Mucosa of descending colon (tissue), 3 donors: ENCODE results near the gene ATP10B. TPM values are rescaled to one million over a fixed set of nuclear protein-coding genes. Genes with fewer than 3 reads are reported as not detected.

ENCODE experiments used
- ATAC-seq: fragments of 200-7000 bp; cut with Tn5 transposase; one replicate; pipeline ENCODE4 v1.9.1; 2020; ENCODE audit warnings: mild to moderate bottlenecking, moderate library complexity
- DNase-seq, 3 donors: peaks; one replicate each; pipeline ENCODE4 v3.0.0-alpha.2; 2020
- H3K36me3 ChIP-seq: fragments of 200-600 bp; one replicate; pipeline ENCODE4 v1.8.0; 2021; ENCODE audit warnings: low read depth, mild to moderate bottlenecking
- H3K4me1 ChIP-seq: fragments of 200-600 bp; one replicate; pipeline ENCODE4 v1.8.0; 2021; ENCODE audit warnings: low read depth, mild to moderate bottlenecking
- H3K4me3 ChIP-seq: fragments of 200-600 bp; one replicate; pipeline ENCODE4 v1.8.0; 2021; ENCODE audit warnings: mild to moderate bottlenecking
- H3K9me3 ChIP-seq: fragments of 200-600 bp; one replicate; pipeline ENCODE4 v1.8.0; 2021; ENCODE audit warnings: mild to moderate bottlenecking
- intact Hi-C, 2 donors: fragments of 100-400 bp; cut with DNase I in 1 of 2; cut with micrococcal nuclease in 1 of 2; formaldehyde crosslinking; loops; one replicate each; pipeline versions ENCODE4 v1.11.0 to v1.11.1; 2022; cut with DNase I, micrococcal nuclease
- total RNA-seq, 3 donors: library from RNA; stranded (reverse); fragmentation: NEBNext Ultra II Directional in 2 of 3; extraction: Animal tissue kit (Norgen Biotek cat#: 25700) in 2 of 3; gene quantifications; one replicate each; pipeline versions ENCODE4 v1.2.1 to v1.2.4, GENCODE V29; 2021 to 2023
- TF ChIP-seq, protein P1 (sequence below): fragments of 200-600 bp; IDR thresholded peaks from one replicate; pipeline ENCODE4 v1.8.0; 2022; ENCODE audit warnings: antibody characterized with exemption, mild to moderate bottlenecking
- donor health status: DM: no; HTN: no; CAD: no; lungs with moderate emphysema.
- donor health status: DM: no; HTN: no; CAD: no.
- donor health status: DM: no; HTN: yes; CAD: no.

Gene ATP10B
- total RNA-seq, 3 donors from 2014 or later = 112 to 265 (median 211) TPM

GRCh38 chr5:160619381-160619780 lies 232.6 kb downstream of the ATP10B start:
- ATAC-seq = peak; percentile 53
- H3K36me3 ChIP-seq = no peaks in the 10 kb centered on the region
- H3K4me1 ChIP-seq = peaks cover 13% of the 10 kb centered on the region
- intact Hi-C loops = no loop called here
- H3K9me3 ChIP-seq = no peaks in the 10 kb centered on the region
- H3K4me3 ChIP-seq = no peak overlapping the region
- TF ChIP-seq, protein P1, sequence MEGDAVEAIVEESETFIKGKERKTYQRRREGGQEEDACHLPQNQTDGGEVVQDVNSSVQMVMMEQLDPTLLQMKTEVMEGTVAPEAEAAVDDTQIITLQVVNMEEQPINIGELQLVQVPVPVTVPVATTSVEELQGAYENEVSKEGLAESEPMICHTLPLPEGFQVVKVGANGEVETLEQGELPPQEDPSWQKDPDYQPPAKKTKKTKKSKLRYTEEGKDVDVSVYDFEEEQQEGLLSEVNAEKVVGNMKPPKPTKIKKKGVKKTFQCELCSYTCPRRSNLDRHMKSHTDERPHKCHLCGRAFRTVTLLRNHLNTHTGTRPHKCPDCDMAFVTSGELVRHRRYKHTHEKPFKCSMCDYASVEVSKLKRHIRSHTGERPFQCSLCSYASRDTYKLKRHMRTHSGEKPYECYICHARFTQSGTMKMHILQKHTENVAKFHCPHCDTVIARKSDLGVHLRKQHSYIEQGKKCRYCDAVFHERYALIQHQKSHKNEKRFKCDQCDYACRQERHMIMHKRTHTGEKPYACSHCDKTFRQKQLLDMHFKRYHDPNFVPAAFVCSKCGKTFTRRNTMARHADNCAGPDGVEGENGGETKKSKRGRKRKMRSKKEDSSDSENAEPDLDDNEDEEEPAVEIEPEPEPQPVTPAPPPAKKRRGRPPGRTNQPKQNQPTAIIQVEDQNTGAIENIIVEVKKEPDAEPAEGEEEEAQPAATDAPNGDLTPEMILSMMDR = no peak
- peak in 1 of 3 donors; percentile 50 for DNase-seq

- H3K36me3 ChIP-seq = no peaks in the 10 kb centered on the region
- H3K4me3 ChIP-seq = no peak overlapping the region
- ATAC-seq = no peak
- no peak for DNase-seq
- no peaks in the 10 kb centered on the region for H3K9me3 ChIP-seq
- H3K4me1 ChIP-seq = peaks cover 13% of the 10 kb centered on the region
- TF ChIP-seq, protein P1 = no peak
- intact Hi-C loops = no loop called here
Measured at GRCh38 chr5:160618286-160618685, 233.7 kb downstream of the ATP10B start.

GRCh38 chr5:160616712-160617497 lies 235.1 kb downstream of the ATP10B start:
- H3K36me3 ChIP-seq = no peaks in the 10 kb centered on the region
- no peak overlapping the region for H3K4me3 ChIP-seq
- no peak for ATAC-seq
- no peaks in the 10 kb centered on the region for H3K9me3 ChIP-seq
- DNase-seq = no peak
- intact Hi-C loops = no loop called here
- TF ChIP-seq, protein P1 = no peak
- H3K4me1 ChIP-seq = peaks cover 13% of the 10 kb centered on the region

GRCh38 chr5:160614136-160614535 lies 237.9 kb downstream of the ATP10B start:
- no peaks in the 10 kb centered on the region for H3K36me3 ChIP-seq
- no peak for ATAC-seq
- no peaks in the 10 kb centered on the region for H3K9me3 ChIP-seq
- intact Hi-C loops = no loop called here
- H3K4me1 ChIP-seq = no peaks in the 10 kb centered on the region
- no peak for DNase-seq
- TF ChIP-seq, protein P1 = no peak
- no peak overlapping the region for H3K4me3 ChIP-seq

DNA sequence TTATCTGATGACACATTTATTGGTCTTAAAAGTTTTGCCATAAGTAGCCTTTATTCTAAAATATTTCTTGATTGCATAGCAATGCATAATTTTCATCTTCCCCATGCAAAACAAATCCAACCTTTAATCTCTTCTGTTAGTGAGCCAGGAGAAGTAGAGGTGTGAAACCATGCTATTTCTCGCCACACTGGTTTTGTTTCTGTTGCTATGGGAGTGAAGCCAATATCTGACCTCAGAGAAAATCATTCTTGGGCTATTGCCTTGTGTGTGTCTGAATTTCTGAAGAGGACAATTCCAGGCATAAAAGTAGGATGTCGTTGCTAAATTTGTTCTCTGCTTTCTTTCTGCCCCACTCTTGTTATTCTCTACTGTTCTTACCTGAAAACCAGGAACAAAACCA lies 246.7 kb downstream of the ATP10B start:
- Histone ChIP-seq H3K4me3 (no peak overlapping the region), H3K4me1 (no peaks in the 10 kb centered on the region), H3K36me3 (no peaks in the 10 kb centered on the region), H3K9me3 (no peaks in the 10 kb centered on the region)
- DNase-seq = no peak
- no peak for ATAC-seq
- intact Hi-C loops = no loop called here
- TF ChIP-seq, protein P1 = no peak
